AG04449 (cell line): ENCODE measurements around the gene HIPK2.

ENCODE experiments used
- CTCF ChIA-PET: fragments of 350-600 bp; formaldehyde crosslinking; extraction: SDS; loops from one replicate; lab custom pipeline; 2021; ENCODE audit warnings: antibody characterized with exemption; lab: Yijun Ruan, JAX
- POLR2A ChIA-PET: fragments of 400-600, 350-600 bp; formaldehyde crosslinking; extraction: SDS; loops from one replicate; lab custom pipeline; 2020; ENCODE audit warnings: antibody characterized with exemption, inconsistent platforms; lab: Yijun Ruan, JAX
- DNase-seq: peaks from one replicate; pipeline ENCODE4 v3.0.0-alpha.2; 2010; ENCODE audit warnings: low read depth, low spot score
- H3K4me3 ChIP-seq: 2 replicates; pipeline ENCODE4 v1.5.1; 2011; ENCODE audit warnings: low read depth, mild to moderate bottlenecking, control low read depth, low read length
- TF ChIP-seq, protein P1 (sequence below): IDR thresholded peaks from one replicate; pipeline ENCODE4 v1.5.1; 2011; ENCODE audit warnings: mild to moderate bottlenecking, moderate library complexity, low read length, control low read depth, inconsistent platforms; ENCODE audit not compliant: insufficient read depth; ENCODE audit errors: missing control alignments

The HIPK2 gene

DNA sequence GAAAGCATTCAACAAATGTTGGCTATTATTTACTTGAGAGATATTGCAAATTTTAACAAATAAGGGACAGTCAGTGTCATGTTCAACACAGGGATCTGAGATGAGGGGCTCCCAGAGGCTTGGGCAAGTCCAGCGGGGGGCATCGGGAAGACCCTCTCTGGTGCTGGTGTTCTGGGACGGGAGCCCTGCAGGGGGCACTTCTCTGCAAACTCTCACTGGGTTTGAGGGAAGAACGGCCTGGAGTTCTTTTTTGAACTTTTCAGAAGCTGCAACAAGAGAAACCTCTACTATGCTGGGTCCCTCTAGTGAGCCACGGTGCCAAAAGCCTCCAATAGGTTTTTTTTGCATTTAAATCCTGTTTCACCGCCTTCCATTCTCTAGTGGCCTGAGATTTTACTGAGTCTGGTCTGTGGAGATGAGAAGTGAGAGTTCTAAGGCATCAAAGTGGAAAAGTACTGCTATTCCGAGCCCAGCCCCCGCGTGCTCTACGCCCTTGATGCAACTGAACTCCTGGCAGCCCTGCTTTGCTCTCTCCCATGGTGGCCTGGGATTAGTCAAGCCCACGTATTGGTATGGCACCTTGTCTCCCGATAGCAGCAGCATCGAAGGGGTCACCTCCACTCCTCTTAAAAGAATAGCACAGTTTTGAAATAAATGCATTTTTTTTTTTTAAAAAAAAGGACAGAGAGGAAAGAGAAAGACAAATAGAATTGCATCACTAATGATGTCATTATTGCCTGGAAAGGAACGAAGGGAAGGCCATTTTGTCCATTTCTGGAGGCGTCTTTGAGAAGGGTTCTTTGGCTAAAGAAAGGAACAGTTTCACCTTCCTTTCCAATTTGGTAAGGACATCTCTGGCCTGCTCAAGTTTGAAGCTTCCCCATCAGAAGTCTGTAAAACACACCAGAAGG lies 210.8 kb downstream of the HIPK2 start:
- H3K4me3 ChIP-seq: no peak overlapping the region
- ChIA-PET POLR2A (no interaction called here), CTCF (interaction anchor here (1.5 kb wide), 1 partner anchor 66 kb away, joined by 5 read pairs; no protein-coding TSS in a partner anchor)
- TF ChIP-seq, protein P1, sequence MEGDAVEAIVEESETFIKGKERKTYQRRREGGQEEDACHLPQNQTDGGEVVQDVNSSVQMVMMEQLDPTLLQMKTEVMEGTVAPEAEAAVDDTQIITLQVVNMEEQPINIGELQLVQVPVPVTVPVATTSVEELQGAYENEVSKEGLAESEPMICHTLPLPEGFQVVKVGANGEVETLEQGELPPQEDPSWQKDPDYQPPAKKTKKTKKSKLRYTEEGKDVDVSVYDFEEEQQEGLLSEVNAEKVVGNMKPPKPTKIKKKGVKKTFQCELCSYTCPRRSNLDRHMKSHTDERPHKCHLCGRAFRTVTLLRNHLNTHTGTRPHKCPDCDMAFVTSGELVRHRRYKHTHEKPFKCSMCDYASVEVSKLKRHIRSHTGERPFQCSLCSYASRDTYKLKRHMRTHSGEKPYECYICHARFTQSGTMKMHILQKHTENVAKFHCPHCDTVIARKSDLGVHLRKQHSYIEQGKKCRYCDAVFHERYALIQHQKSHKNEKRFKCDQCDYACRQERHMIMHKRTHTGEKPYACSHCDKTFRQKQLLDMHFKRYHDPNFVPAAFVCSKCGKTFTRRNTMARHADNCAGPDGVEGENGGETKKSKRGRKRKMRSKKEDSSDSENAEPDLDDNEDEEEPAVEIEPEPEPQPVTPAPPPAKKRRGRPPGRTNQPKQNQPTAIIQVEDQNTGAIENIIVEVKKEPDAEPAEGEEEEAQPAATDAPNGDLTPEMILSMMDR: no peak
- DNase-seq: no peak

DNA sequence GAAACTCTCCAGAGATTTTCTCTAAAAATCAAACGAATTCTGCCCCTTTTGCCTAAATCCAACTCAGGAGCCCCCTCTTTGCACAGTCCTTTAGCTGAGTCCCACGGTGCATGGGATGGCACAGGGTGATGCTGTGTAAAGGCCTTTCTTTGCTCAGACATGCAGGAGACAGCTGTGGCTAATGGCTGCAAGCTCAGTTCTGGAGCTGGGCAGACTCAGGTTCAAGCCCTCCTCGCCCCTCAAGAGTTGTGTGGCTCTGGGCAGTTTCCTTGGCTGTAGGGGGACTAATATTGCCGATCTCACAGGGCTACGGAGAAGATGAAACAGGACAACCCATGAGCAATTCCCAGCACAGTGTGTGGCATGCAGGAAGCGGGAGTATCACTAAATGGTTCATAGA lies 211.7 kb downstream of the HIPK2 start:
- TF ChIP-seq, protein P1: no peak
- POLR2A ChIA-PET: no interaction called here
- no peak overlapping the region for H3K4me3 ChIP-seq
- CTCF ChIA-PET: interaction anchor here (1.2 to 1.5 kb wide), 2 partner anchors 65 to 131 kb away, joined by 3 to 5 read pairs; no protein-coding TSS in a partner anchor
- DNase-seq: no peak

DNA sequence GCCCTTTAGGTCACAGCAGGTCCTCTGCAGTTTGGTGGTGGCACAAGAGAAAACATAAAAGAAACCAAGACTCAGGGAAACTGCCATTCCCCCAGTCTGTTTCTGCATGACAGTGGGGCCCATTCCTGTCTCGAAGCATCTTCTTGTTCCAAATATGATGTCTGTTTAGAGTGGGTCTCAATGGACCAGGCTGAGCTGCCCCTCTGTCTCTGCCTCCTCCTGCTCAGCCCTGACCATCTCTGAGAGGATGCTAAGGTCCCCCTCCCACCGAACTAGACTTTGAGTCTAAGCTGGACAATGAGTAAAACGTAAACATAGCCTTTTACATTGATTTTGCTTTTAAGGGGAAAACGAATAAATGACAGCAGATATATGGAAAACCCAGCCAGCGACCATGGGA lies 213.9 kb downstream of the HIPK2 start:
- DNase-seq: no peak
- POLR2A ChIA-PET: no interaction called here
- no peak overlapping the region for H3K4me3 ChIP-seq
- CTCF ChIA-PET: interaction anchor here (1.9 kb wide), 1 partner anchor 38 kb away, joined by 10 read pairs; no protein-coding TSS in a partner anchor
- TF ChIP-seq, protein P1: no peak

DNA sequence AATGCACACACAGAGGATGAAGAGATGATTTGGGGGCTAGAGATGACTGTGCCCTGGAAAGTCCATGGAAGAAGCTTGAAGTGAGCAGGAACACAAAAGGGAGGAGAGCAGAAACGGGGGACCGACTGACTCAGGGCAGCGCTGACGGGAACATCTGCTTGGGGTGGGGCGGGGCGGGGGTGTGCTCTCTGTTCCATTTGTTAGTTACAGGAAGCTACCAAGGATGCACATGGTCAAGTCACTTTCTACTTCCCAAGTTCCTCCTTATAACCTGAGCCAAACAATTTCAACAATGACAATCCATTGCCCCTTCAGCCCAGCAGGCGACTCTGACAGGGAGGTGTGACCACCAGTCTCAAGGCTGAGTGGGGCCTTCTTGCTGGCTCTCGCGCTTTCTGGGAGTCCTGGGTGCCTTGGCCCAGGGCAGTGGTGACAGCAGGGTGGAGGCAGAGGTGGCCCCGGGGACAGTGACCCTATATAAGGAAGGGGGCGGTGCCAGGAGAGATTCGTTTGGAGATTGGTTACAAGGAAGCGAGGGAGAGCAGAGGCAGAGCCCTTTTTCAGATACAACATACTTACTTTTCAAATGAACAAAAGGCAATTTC lies 214.7 kb downstream of the HIPK2 start:
- TF ChIP-seq, protein P1: no peak
- H3K4me3 ChIP-seq: no peak overlapping the region
- ChIA-PET CTCF (interaction anchor here (1.9 kb wide), 1 partner anchor 39 kb away, joined by 10 read pairs; no protein-coding TSS in a partner anchor), POLR2A (no interaction called here)
- no peak for DNase-seq

DNA sequence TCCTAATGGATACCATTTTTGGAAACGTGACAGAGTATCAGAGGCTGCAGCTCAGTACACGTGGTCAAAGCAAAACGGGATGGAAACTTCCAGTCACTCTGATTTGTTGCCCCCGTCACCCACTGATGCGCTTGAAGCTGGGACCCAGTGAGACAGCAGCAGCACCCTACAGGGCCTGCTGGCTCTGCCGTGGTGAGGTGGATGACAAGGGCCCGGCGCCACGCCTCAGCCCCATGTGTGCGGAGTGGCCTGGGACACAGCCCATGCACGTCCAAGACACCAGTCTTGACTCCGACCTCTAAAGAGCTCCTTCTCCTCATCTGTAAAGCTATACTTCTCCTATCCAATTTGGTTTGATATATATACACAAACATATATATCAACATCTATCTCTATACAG lies 215.3 kb downstream of the HIPK2 start:
- ChIA-PET POLR2A (no interaction called here), CTCF (interaction anchor here (1.9 kb wide), 1 partner anchor 40 kb away, joined by 10 read pairs; no protein-coding TSS in a partner anchor)
- H3K4me3 ChIP-seq: no peak overlapping the region
- TF ChIP-seq, protein P1: no peak
- no peak for DNase-seq

DNA sequence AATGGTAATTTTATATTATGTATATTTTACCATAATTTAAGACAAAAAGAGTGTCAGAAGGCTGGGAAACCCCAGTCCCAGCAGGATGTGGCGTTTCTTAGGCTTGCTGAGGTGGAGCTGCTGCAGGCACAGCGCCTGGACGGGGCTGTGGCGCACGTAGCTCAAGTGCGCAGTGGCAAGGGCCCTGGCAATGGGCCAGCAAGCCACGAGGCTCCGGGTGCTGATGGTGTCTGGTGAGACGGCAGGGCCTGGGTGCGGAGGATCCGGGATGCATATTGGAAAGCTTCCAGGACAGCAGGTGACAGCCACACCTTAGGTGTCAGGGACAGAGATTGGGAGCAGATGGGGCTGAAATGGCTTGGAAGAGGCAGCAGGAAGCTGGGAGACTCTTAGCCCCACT lies 217.1 kb downstream of the HIPK2 start:
- POLR2A ChIA-PET: no interaction called here

More for the DNA sequence above, 217.1 kb downstream of the HIPK2 start:
- TF ChIP-seq, protein P1: no peak
- CTCF ChIA-PET: interaction anchor here (1.5 kb wide), 1 partner anchor 443 kb away, joined by 4 read pairs; no protein-coding TSS in a partner anchor
- no peak for DNase-seq
- H3K4me3 ChIP-seq: no peak overlapping the region
